Myocyte (in vitro differentiated cells): ENCODE measurements around the gene PLEKHA3. TPM values are rescaled to one million over a fixed set of nuclear protein-coding genes. Genes with fewer than 3 reads are reported as not detected.
"Not testable (repeated sequence)": the region's sequence is repeated elsewhere in the genome, so short reads cannot be mapped to it uniquely, and the experiment has no call there.

Experiments
- DNase-seq: peaks from one replicate; pipeline ENCODE4 v3.0.0-alpha.2; 2012; ENCODE audit warnings: low read depth
- polyA plus RNA-seq: library from polyadenylated mRNA; unstranded; fragments of >200 nt; gene quantifications from one replicate; pipeline ENCODE4 v1.2.1, GENCODE V29; 2012; ENCODE audit warnings: missing spikeins
- total RNA-seq: library from RNA; depleted of rRNA; stranded (reverse); fragments of >200 nt; gene quantifications from 2 replicates; pipeline ENCODE4 v1.2.3, GENCODE V29; 2014

PLEKHA3 gene
- 11.2 and 11.6 TPM in 2 replicates for total RNA-seq
- polyA plus RNA-seq = 14.3 TPM

- peak; percentile 98 for DNase-seq
Measured at GRCh38 chr2:178480227-178481181, at the start of gene PLEKHA3. Gene PLEKHA3 (plus strand): TSS chr2:178480457. CDS start chr2:178480870, 413 bp downstream.

GRCh38 chr2:178436662-178437061, 43.6 kb upstream of the PLEKHA3 start:
- no peak for DNase-seq

- DNase-seq = no peak
Measured at GRCh38 chr2:178441426-178441825, 38.8 kb upstream of the PLEKHA3 start.

- DNase-seq = no peak
Measured at GRCh38 chr2:178448968-178449661, 31.1 kb upstream of the PLEKHA3 start.

GRCh38 chr2:178449700-178450523, 30.3 kb upstream of the PLEKHA3 start:
- peak; percentile 23 for DNase-seq

GRCh38 chr2:178450524-178450773, 29.8 kb upstream of the PLEKHA3 start:
- peak; percentile 88 for DNase-seq

GRCh38 chr2:178450774-178451525, 29.3 kb upstream of the PLEKHA3 start, which contains the start of the genes PJVK and PRKRA:
Gene PJVK (plus strand): TSS chr2:178451378. CDS start chr2:178453410, 2,032 bp downstream.
Gene PRKRA (minus strand): TSS chr2:178451175. CDS start chr2:178451030, 145 bp downstream.
- peak; percentile 97 for DNase-seq

GRCh38 chr2:178452334-178452733, 27.9 kb upstream of the PLEKHA3 start:
- DNase-seq = no peak

GRCh38 chr2:178452870-178453269, 27.4 kb upstream of the PLEKHA3 start:
- no peak for DNase-seq

GRCh38 chr2:178455947-178456346, 24.3 kb upstream of the PLEKHA3 start:
- peak; percentile 85 for DNase-seq

GRCh38 chr2:178457390-178457886, 22.8 kb upstream of the PLEKHA3 start:
- DNase-seq = no peak

- DNase-seq = no peak
Measured at GRCh38 chr2:178469219-178469849, 10.9 kb upstream of the PLEKHA3 start.

- DNase-seq = not testable (repeated sequence)
Measured at GRCh38 chr2:178471313-178471712, 8.9 kb upstream of the PLEKHA3 start.

GRCh38 chr2:178473373-178473772, 6.9 kb upstream of the PLEKHA3 start:
- DNase-seq = no peak

GRCh38 chr2:178473931-178474330, 6.3 kb upstream of the PLEKHA3 start:
- DNase-seq = peak; percentile 47

GRCh38 chr2:178474560-178474959, 5.7 kb upstream of the PLEKHA3 start:
- no peak for DNase-seq

- DNase-seq = no peak
Measured at GRCh38 chr2:178476477-178476876, 3.8 kb upstream of the PLEKHA3 start.

- DNase-seq = peak; percentile 27
Measured at GRCh38 chr2:178477443-178478129, 2.7 kb upstream of the PLEKHA3 start.

- no peak for DNase-seq
Measured at GRCh38 chr2:178478130-178478438, 2.2 kb upstream of the PLEKHA3 start.
